Cardiac muscle cell (in vitro differentiated cells and primary cell): ENCODE measurements around the gene WNT3. TPM values are rescaled to one million over a fixed set of nuclear protein-coding genes. Genes with fewer than 3 reads are reported as not detected.

Experiments used
- DNase-seq, 2 donors: peaks; one replicate each; pipeline versions ENCODE4 v3.0.0 to v3.0.0-alpha.2; 2010 to 2017; ENCODE audit warnings: low read depth in 1 of 2, low spot score in 1 of 2
- H3K27ac ChIP-seq: fragments of 200-600 bp; sonication (generic); 2 replicates; pipeline ENCODE4 v1.5.1; 2016
- H3K27me3 ChIP-seq: fragments of 200-600 bp; sonication (generic); 2 replicates; pipeline ENCODE4 v1.6.0; 2016; ENCODE audit warnings: control low read depth
- H3K36me3 ChIP-seq: fragments of 200-600 bp; sonication (generic); 2 replicates; pipeline ENCODE4 v1.5.1; 2016; ENCODE audit warnings: control low read depth
- H3K4me1 ChIP-seq: fragments of 200-600 bp; sonication (generic); 2 replicates; pipeline ENCODE4 v1.8.1; 2017; ENCODE audit warnings: low read depth, mild to moderate bottlenecking, mixed run types
- H3K4me3 ChIP-seq: fragments of 200-600 bp; sonication (generic); 2 replicates; pipeline ENCODE4 v1.5.1; 2016; ENCODE audit warnings: mild to moderate bottlenecking
- H3K9me3 ChIP-seq: fragments of 200-600 bp; sonication (generic); 2 replicates; pipeline ENCODE4 v1.5.1; 2017; ENCODE audit warnings: low read depth, mild to moderate bottlenecking, control low read depth
- CTCF ChIP-seq: IDR thresholded peaks from 2 replicates; pipeline ENCODE4 v1.5.1; 2012; ENCODE audit warnings: low read depth, mild to moderate bottlenecking, low read length
- polyA plus RNA-seq: library from polyadenylated mRNA; unstranded; fragments of >200 nt; fragmentation: Nextera tagmentation; extraction: Ambion mirVana; gene quantifications from 2 replicates; pipeline ENCODE4 v1.2.1, GENCODE V29; 2016
- total RNA-seq: library from RNA; depleted of rRNA; stranded (reverse); fragments of >200 nt; gene quantifications from 2 replicates; pipeline ENCODE4 v1.2.3, GENCODE V29; 2016

Gene WNT3
- total and polyA plus RNA-seq, 2 experiments from 2014 or later: 5.8 to 7.3 TPM

- H3K27ac ChIP-seq: no peak overlapping the region
- H3K9me3 ChIP-seq: no peaks in the 10 kb centered on the region
- H3K4me3 ChIP-seq: no peak overlapping the region
- no peaks in the 10 kb centered on the region for H3K4me1 ChIP-seq
- H3K36me3 ChIP-seq: no peaks in the 10 kb centered on the region
- DNase-seq: no peak
- no peak for TF ChIP-seq CTCF
- H3K27me3 ChIP-seq: no peaks in the 10 kb centered on the region
Observed at GRCh38 chr17:46862949-46863348, 44.5 kb upstream of the WNT3 start.

DNA sequence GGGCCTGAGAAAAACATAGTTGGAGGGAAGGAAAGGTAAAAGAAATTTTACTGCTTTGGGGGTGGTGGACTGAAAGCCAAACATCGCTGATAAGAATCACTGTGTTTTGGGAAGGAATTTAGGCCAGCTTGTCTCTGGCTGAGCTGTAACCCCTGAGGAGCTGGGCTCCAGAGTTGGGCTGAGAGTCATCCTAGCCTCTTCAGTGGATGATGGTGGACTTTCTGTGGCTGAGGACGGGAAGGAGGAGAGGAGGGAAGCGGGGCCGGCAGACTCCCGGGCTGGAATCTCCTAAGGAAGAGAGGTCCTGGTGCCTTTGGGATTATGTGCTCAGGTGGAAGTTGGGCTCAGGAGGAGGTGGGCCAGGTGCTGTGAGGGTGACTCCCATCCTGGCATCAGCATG is 41.5 kb upstream of the WNT3 start:
- no peak for TF ChIP-seq CTCF
- no peaks in the 10 kb centered on the region for H3K27me3 ChIP-seq
- no peak overlapping the region for H3K4me3 ChIP-seq
- H3K36me3 ChIP-seq: no peaks in the 10 kb centered on the region
- no peaks in the 10 kb centered on the region for H3K9me3 ChIP-seq
- no peaks in the 10 kb centered on the region for H3K4me1 ChIP-seq
- no peak overlapping the region for H3K27ac ChIP-seq
- no peak for DNase-seq

DNA sequence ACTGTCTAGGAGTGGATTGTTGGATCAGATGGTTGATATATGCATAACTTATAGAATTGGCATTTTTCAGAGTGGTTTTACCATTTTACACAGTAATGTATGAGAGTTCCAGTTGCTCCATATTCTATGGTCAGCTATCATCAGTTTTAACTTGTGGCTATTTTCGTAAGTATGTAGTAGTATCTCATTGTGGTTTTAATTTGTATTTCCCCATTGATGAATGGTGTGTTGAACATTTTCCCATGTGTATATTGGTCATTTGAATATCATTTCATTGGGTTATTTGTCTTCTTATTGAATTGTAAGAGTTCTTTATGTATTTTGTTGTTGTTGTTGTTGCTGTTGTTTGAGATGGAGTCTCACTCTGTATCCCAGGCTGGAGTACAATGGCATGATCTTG is 39.1 kb upstream of the WNT3 start:
- Histone ChIP-seq H3K9me3 (no peaks in the 10 kb centered on the region), H3K4me3 (no peak overlapping the region), H3K4me1 (no peaks in the 10 kb centered on the region), H3K27me3 (peaks cover 5% of the 10 kb centered on the region), H3K36me3 (no peaks in the 10 kb centered on the region), H3K27ac (no peak overlapping the region)
- TF ChIP-seq CTCF: no peak
- no peak for DNase-seq

GRCh38 chr17:46854948-46855347 is 36.5 kb upstream of the WNT3 start:
- Histone ChIP-seq H3K27ac (no peak overlapping the region), H3K27me3 (peaks cover 31% of the 10 kb centered on the region), H3K4me3 (no peak overlapping the region), H3K9me3 (no peaks in the 10 kb centered on the region), H3K36me3 (no peaks in the 10 kb centered on the region), H3K4me1 (peaks cover 5% of the 10 kb centered on the region)
- no peak for TF ChIP-seq CTCF
- DNase-seq: no peak

DNA sequence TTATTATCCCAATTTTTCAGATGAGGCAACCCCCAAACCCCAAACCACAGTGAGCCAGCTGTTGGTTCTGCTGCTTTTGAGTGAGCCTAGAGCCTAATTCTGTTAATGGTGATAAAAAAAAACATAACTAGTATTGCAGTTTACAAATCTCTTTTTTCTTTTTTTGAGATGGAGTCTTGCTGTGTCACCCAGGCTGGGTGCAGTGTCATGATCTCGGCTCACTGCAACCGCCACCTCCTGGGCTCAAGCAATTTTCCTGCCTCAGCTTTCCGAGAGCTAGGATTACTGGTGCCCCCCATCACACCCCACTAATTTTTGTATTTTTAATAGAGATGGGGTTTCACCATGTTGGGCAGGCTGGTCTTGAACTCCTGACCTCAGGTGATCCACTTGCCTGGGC is 36.0 kb upstream of the WNT3 start:
- H3K4me1 ChIP-seq: peaks cover 5% of the 10 kb centered on the region
- no peak overlapping the region for H3K4me3 ChIP-seq
- no peak for DNase-seq
- H3K9me3 ChIP-seq: no peaks in the 10 kb centered on the region
- no peaks in the 10 kb centered on the region for H3K36me3 ChIP-seq
- peaks cover 33% of the 10 kb centered on the region for H3K27me3 ChIP-seq
- H3K27ac ChIP-seq: no peak overlapping the region
- TF ChIP-seq CTCF: no peak

DNA sequence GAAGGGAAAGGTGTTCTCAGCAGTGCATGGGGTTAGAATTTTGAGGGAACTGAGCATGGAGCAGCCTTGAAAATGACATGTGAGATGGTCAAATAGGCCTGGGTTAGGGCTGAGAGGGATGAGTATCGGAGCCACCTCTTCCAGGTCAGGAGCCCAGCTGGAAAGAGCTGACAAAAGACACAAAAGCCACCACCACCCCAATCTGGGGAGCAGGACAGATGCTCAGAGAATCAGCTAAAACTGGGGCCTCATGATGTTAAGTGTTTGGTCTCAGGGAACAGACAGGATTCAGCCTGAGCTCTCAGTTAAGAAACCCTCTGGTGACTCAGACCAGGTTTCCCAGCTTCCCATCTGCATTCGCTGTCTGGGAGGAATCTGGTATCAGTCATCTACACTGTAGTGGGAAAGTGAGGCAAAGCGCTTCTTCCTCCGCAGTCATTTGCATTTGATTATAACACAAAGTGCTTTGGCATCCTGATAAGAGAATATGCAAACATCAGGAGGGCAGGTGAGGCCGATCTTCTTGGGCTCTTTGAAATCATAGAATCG is 35.5 kb upstream of the WNT3 start:
- H3K4me1 ChIP-seq: peaks cover 5% of the 10 kb centered on the region
- H3K9me3 ChIP-seq: no peaks in the 10 kb centered on the region
- H3K36me3 ChIP-seq: no peaks in the 10 kb centered on the region
- TF ChIP-seq CTCF: no peak
- H3K27me3 ChIP-seq: peaks cover 39% of the 10 kb centered on the region
- H3K27ac ChIP-seq: no peak overlapping the region
- no peak overlapping the region for H3K4me3 ChIP-seq
- DNase-seq: peak in 1 of 2 donors; percentile 22
